Breast epithelium (tissue), 4 donors: ENCODE data around the gene PLEKHN1. TPM values are rescaled to one million over a fixed set of nuclear protein-coding genes. Genes with fewer than 3 reads are reported as not detected.
"Not testable (repeated sequence)": the region's sequence is repeated elsewhere in the genome, so short reads cannot be mapped to it uniquely, and the experiment has no call there.

Experiments
- DNase-seq, 2 donors: peaks; one replicate each; pipeline ENCODE4 v3.0.0-alpha.2; 2019; ENCODE audit warnings: low spot score in 2 of 2
- H3K27ac ChIP-seq, 2 donors: fragments of 200-600 bp; sonication (generic) in 1 of 2; one replicate each; pipeline ENCODE4 v1.5.1; 2016 to 2019; ENCODE audit warnings: mild to moderate bottlenecking in 1 of 2
- H3K27me3 ChIP-seq, 2 donors: fragments of 200-600 bp; sonication (generic) in 1 of 2; one replicate each; pipeline versions ENCODE4 v1.5.1 to v1.6.0; 2017 to 2019; ENCODE audit warnings: control low read depth in 1 of 2, mild to moderate bottlenecking in 1 of 2
- H3K36me3 ChIP-seq: fragments of 200-600 bp; one replicate; pipeline ENCODE4 v1.5.1; 2019
- H3K4me1 ChIP-seq, 2 donors: fragments of 200-600 bp; sonication (generic); one replicate each; pipeline ENCODE4 v1.5.1; 2016 to 2019; ENCODE audit warnings: control low read depth in 1 of 2
- H3K4me3 ChIP-seq, 3 donors: fragments of 200-600 bp; sonication (generic); 1 replicate in 2 of 3; 2 replicates in 1 of 3; pipeline ENCODE4 v1.5.1; 2016 to 2019; ENCODE audit warnings: mild to moderate bottlenecking in 3 of 3, moderate library complexity in 2 of 3
- H3K9me3 ChIP-seq, 2 donors: fragments of 200-600 bp; sonication (generic) in 1 of 2; one replicate each; pipeline ENCODE4 v1.5.1; 2016 to 2019; ENCODE audit warnings: control low read depth in 1 of 2
- CTCF ChIP-seq, 3 donors: fragments of 450-650 bp; IDR thresholded peaks; one replicate each; pipeline ENCODE4 v1.5.1; 2016 to 2017; ENCODE audit warnings: antibody characterized with exemption in 3 of 3, mild to moderate bottlenecking in 3 of 3, moderate library complexity in 3 of 3
- POLR2A ChIP-seq: fragments of 450-650 bp; IDR thresholded peaks from one replicate; pipeline ENCODE4 v1.6.1; 2016; ENCODE audit warnings: antibody characterized with exemption, mild to moderate bottlenecking, moderate library complexity
- POLR2AphosphoS5 ChIP-seq, 3 donors: sonication (generic); formaldehyde crosslinking; IDR thresholded peaks; one replicate each; pipeline ENCODE4 v1.6.1; 2017; ENCODE audit warnings: antibody characterized with exemption in 3 of 3
- intact Hi-C: fragments of 100-400 bp; cut with DNase I; formaldehyde crosslinking; loops from one replicate; pipeline ENCODE4 v1.15.1; 2023; ENCODE audit warnings: low total_unique reads
- total RNA-seq, 3 donors: library from RNA; depleted of rRNA; stranded (reverse); fragments of >200 nt; gene quantifications; one replicate each; pipeline ENCODE4 v1.1.0, GENCODE V29; 2016

Gene PLEKHN1
- total RNA-seq, 3 donors from 2014 or later = 0.16 to 2.8 (median 1.6) TPM

GRCh38 chr1:992362-992761, 26.1 kb downstream of the PLEKHN1 start:
- no peak for DNase-seq

GRCh38 chr1:993379-993995, 27.2 kb downstream of the PLEKHN1 start:
- intact Hi-C loops = no loop called here
- no peak overlapping the region for H3K4me3 ChIP-seq
- no peak overlapping the region for H3K27ac ChIP-seq
- peaks cover 0 to 4% of the 10 kb centered on the region in 2 donors for H3K27me3 ChIP-seq
- DNase-seq = no peak
- no peaks in the 10 kb centered on the region for H3K4me1 ChIP-seq
- peaks cover 6 to 8% of the 10 kb centered on the region in 2 donors for H3K9me3 ChIP-seq
- TF ChIP-seq CTCF (IDR thresholded peaks at IDR 0.05) = no peak
- no peak for TF ChIP-seq POLR2A
- TF ChIP-seq POLR2AphosphoS5 (IDR thresholded peaks at IDR 0.05) = no peak
- no peaks in the 10 kb centered on the region for H3K36me3 ChIP-seq

More at GRCh38 chr1:992362-992761, 26.1 kb downstream of the PLEKHN1 start:
- H3K9me3 ChIP-seq = peaks cover 6 to 8% of the 10 kb centered on the region in 2 donors
- no peaks in the 10 kb centered on the region for H3K27me3 ChIP-seq
- no peak for TF ChIP-seq CTCF (IDR thresholded peaks at IDR 0.05)
- no peak for TF ChIP-seq POLR2A
- TF ChIP-seq POLR2AphosphoS5 (IDR thresholded peaks at IDR 0.05) = no peak
- H3K27ac ChIP-seq = no peak overlapping the region
- H3K4me3 ChIP-seq = no peak overlapping the region
- H3K36me3 ChIP-seq = no peaks in the 10 kb centered on the region
- intact Hi-C loops = no loop called here
- no peaks in the 10 kb centered on the region for H3K4me1 ChIP-seq

DNA sequence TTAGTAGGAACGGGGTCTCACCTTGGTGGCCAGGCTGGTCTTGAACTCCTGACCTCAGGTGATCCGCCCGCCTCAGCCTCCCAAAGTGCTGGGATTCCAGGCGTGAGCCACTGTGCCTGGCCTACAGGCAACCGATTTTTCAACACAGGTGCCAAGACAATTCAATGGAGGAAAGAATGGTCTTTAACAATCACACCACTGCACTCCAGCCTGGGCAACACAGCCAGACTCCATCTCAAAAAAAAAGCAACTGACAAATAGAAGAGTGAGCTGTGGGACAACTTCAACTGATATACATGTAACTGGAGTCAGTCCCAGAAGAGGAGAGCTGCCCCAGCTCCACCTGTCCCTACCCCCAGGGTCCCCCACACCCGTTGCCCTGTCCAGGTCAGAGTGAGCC, 28.3 kb downstream of the PLEKHN1 start:
- H3K27ac ChIP-seq, H3K27me3 ChIP-seq, H3K36me3 ChIP-seq, H3K9me3 ChIP-seq, H3K4me3 ChIP-seq, DNase-seq, intact Hi-C loops, H3K4me1 ChIP-seq: not testable (repeated sequence)

DNA sequence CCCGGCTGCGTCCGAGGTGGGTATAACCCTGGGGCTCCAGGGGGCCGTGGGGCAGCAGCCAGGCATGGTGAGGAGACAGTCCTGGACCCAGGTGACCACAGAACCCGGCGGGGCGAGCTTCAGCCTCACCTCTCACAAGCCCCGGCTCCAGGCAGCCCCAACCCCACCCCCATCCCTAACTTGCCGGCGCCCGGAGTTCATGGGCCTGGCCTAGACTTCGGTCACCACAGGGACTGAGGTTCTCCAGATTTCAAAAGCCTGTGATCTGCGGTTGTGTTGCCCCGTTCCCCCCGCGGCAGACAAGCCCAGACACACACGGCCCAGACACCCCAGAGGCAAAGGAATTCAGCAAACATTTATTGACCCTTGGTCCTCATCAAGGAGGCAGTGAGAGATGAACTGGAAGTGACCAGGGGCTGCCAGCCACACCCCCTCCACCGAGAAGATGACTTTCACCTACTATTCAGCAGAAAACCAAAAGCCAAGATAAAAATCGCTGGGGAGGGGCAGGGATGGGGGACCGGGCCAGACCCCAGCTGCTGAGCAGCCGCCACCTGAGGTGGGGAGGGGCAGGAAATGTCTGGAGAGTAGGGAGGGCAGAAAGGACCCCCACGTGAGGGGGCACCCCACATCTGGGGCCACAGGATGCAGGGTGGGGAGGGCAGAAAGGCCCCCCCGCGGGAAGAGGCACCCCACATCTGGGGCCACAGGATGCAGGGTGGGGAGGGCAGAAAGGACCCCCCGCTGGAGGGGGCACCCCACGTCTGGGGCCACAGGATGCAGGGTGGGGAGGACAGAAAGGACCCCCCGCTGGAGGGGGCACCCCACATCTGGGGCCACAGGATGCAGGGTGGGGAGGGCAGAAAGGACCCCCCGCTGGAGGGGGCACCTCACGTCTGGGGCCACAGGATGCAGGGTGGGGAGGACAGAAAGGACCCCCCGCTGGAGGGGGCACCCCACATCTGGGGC, 29.7 kb downstream of the PLEKHN1 start:
- no peaks in the 10 kb centered on the region for H3K36me3 ChIP-seq
- intact Hi-C loops = loop anchor here (5.0 kb wide), 1 partner anchor 66 kb away; no protein-coding TSS in a partner anchor

More for the DNA sequence above, 29.7 kb downstream of the PLEKHN1 start:
- no peak for TF ChIP-seq POLR2AphosphoS5 (IDR thresholded peaks at IDR 0.05)
- no peak for TF ChIP-seq POLR2A
- TF ChIP-seq CTCF (IDR thresholded peaks at IDR 0.05) = no peak
- H3K9me3 ChIP-seq = peaks cover 6 to 8% of the 10 kb centered on the region in 2 donors
- peaks cover 0 to 4% of the 10 kb centered on the region in 2 donors for H3K27me3 ChIP-seq
- H3K4me1 ChIP-seq = peaks cover 6 to 8% of the 10 kb centered on the region in 2 donors
- H3K27ac ChIP-seq = no peak overlapping the region
- H3K4me3 ChIP-seq = no peak overlapping the region
- DNase-seq = no peak
